Measurements from ENCODE around the gene CNRIP1. TPM values are rescaled to one million over a fixed set of nuclear protein-coding genes. Genes with fewer than 3 reads are reported as not detected.

The CNRIP1 gene
- total RNA-seq, 2 donors from 2014 or later = not detected

GRCh38 chr2:68279691-68280090 lies 40.1 kb downstream of the CNRIP1 start:
- Mint-ChIP-seq H3K36me3 (ENCODE audit: insufficient read depth in 2 of 2) (no peaks in the 10 kb centered on the region), H3K4me3 (no peak overlapping the region), H3K4me1 (ENCODE audit: low read depth) (no peaks in the 10 kb centered on the region), H3K9me3 (no peaks in the 10 kb centered on the region), H3K27ac (no peak overlapping the region), H3K27me3 (ENCODE audit: low read depth) (peaks cover 11% of the 10 kb centered on the region)
- DNase-seq (no peak), ATAC-seq (replicated peaks in 1 of 2) (no peak)

GRCh38 chr2:68278169-68278568 lies 41.6 kb downstream of the CNRIP1 start:
- DNase-seq (no peak), ATAC-seq (replicated peaks in 1 of 2) (no peak)
- Mint-ChIP-seq H3K9me3 (no peaks in the 10 kb centered on the region), H3K27me3 (ENCODE audit: low read depth) (peaks cover 11% of the 10 kb centered on the region), H3K36me3 (ENCODE audit: insufficient read depth in 2 of 2) (no peaks in the 10 kb centered on the region), H3K4me3 (no peak overlapping the region), H3K27ac (no peak overlapping the region), H3K4me1 (ENCODE audit: low read depth) (no peaks in the 10 kb centered on the region)

- no peak for ATAC-seq (replicated peaks in 1 of 2)
- no peaks in the 10 kb centered on the region for H3K9me3 Mint-ChIP-seq
- DNase-seq = no peak
- no peak overlapping the region for H3K4me3 Mint-ChIP-seq
- no peaks in the 10 kb centered on the region for H3K27me3 Mint-ChIP-seq (ENCODE audit: low read depth)
- H3K36me3 Mint-ChIP-seq (ENCODE audit: insufficient read depth in 2 of 2) = no peaks in the 10 kb centered on the region
- no peak overlapping the region for H3K27ac Mint-ChIP-seq
- H3K4me1 Mint-ChIP-seq (ENCODE audit: low read depth) = no peaks in the 10 kb centered on the region
These were observed 45.7 kb downstream of the CNRIP1 start for GRCh38 chr2:68274022-68274421.

- Mint-ChIP-seq H3K27ac (no peak overlapping the region), H3K4me3 (no peak overlapping the region), H3K4me1 (ENCODE audit: low read depth) (no peaks in the 10 kb centered on the region), H3K27me3 (ENCODE audit: low read depth) (no peaks in the 10 kb centered on the region), H3K36me3 (ENCODE audit: insufficient read depth in 2 of 2) (no peaks in the 10 kb centered on the region), H3K9me3 (no peaks in the 10 kb centered on the region)
- ATAC-seq (replicated peaks in 1 of 2) (no peak), DNase-seq (no peak)
These were observed 47.3 kb downstream of the CNRIP1 start for GRCh38 chr2:68272246-68272994.

- Mint-ChIP-seq H3K27ac (no peak overlapping the region), H3K4me1 (ENCODE audit: low read depth) (no peaks in the 10 kb centered on the region), H3K27me3 (ENCODE audit: low read depth) (no peaks in the 10 kb centered on the region), H3K36me3 (ENCODE audit: insufficient read depth in 2 of 2) (peaks cover 0 to 1% of the 10 kb centered on the region in 2 donors), H3K9me3 (no peaks in the 10 kb centered on the region), H3K4me3 (no peak overlapping the region)
- ATAC-seq (replicated peaks in 1 of 2) (no peak), DNase-seq (no peak)
These were observed 53.1 kb downstream of the CNRIP1 start for GRCh38 chr2:68266655-68267054.

GRCh38 chr2:68263632-68264031 lies 56.1 kb downstream of the CNRIP1 start:
- Mint-ChIP-seq H3K27me3 (ENCODE audit: low read depth) (no peaks in the 10 kb centered on the region), H3K9me3 (no peaks in the 10 kb centered on the region), H3K4me1 (ENCODE audit: low read depth) (no peaks in the 10 kb centered on the region), H3K36me3 (ENCODE audit: insufficient read depth in 2 of 2) (peaks cover 0 to 1% of the 10 kb centered on the region in 2 donors), H3K4me3 (no peak overlapping the region), H3K27ac (no peak overlapping the region)
- no peak for ATAC-seq (replicated peaks in 1 of 2)
- no peak for DNase-seq

GRCh38 chr2:68258851-68259250 lies 60.9 kb downstream of the CNRIP1 start:
- Mint-ChIP-seq H3K4me1 (ENCODE audit: low read depth) (peaks cover 24% of the 10 kb centered on the region), H3K27me3 (ENCODE audit: low read depth) (no peaks in the 10 kb centered on the region), H3K9me3 (no peaks in the 10 kb centered on the region), H3K36me3 (ENCODE audit: insufficient read depth in 2 of 2) (no peaks in the 10 kb centered on the region), H3K4me3 (no peak overlapping the region), H3K27ac (no peak overlapping the region)
- DNase-seq (no peak), ATAC-seq (replicated peaks in 1 of 2) (no peak)

- Mint-ChIP-seq H3K27me3 (ENCODE audit: low read depth) (no peaks in the 10 kb centered on the region), H3K9me3 (no peaks in the 10 kb centered on the region), H3K4me3 (peak overlapping the region in 1 of 2 donors; percentile 17), H3K36me3 (ENCODE audit: insufficient read depth in 2 of 2) (peaks cover 6% of the 10 kb centered on the region in 2 donors), H3K27ac (no peak overlapping the region), H3K4me1 (ENCODE audit: low read depth) (peaks cover 24% of the 10 kb centered on the region)
- ATAC-seq (replicated peaks in 1 of 2) (no peak), DNase-seq (no peak)
These were observed 63.7 kb downstream of the CNRIP1 start for GRCh38 chr2:68256093-68256450.

- H3K27me3 Mint-ChIP-seq (ENCODE audit: low read depth) = no peaks in the 10 kb centered on the region
- peak overlapping the region; percentile 86 for H3K27ac Mint-ChIP-seq
- no peaks in the 10 kb centered on the region for H3K9me3 Mint-ChIP-seq
- no peak for ATAC-seq (replicated peaks in 1 of 2)
- peaks cover 31% of the 10 kb centered on the region for H3K4me1 Mint-ChIP-seq (ENCODE audit: low read depth)
- H3K4me3 Mint-ChIP-seq = peak overlapping the region; percentile 89 to 96
- peak; percentile 20 to 23 for DNase-seq
- peaks cover 7 to 8% of the 10 kb centered on the region in 2 donors for H3K36me3 Mint-ChIP-seq (ENCODE audit: insufficient read depth in 2 of 2)
These were observed 66.3 kb downstream of the CNRIP1 start for GRCh38 chr2:68253219-68254068.

- H3K36me3 Mint-ChIP-seq (ENCODE audit: insufficient read depth in 2 of 2) = peaks cover 7 to 8% of the 10 kb centered on the region in 2 donors
- peak; percentile 86 to 88 for ATAC-seq (replicated peaks in 1 of 2)
These were observed 67.1 kb downstream of the CNRIP1 start, which contains the start of gene PPP3R1 for GRCh38 chr2:68252400-68253218. Gene PPP3R1, minus strand, starts transcription at chr2:68252532. Its CDS starts 405 bp downstream, at chr2:68252127.

GRCh38 chr2:68251855-68252399 lies 67.8 kb downstream of the CNRIP1 start:
- Mint-ChIP-seq H3K9me3 (no peaks in the 10 kb centered on the region), H3K36me3 (ENCODE audit: insufficient read depth in 2 of 2) (peaks cover 7 to 8% of the 10 kb centered on the region in 2 donors), H3K4me1 (ENCODE audit: low read depth) (peaks cover 31% of the 10 kb centered on the region), H3K27me3 (ENCODE audit: low read depth) (no peaks in the 10 kb centered on the region), H3K4me3 (peak overlapping the region; percentile 85 to 96), H3K27ac (peak overlapping the region; percentile 96)
- DNase-seq (peak; percentile 48 to 68), ATAC-seq (replicated peaks in 1 of 2) (peak; percentile 21 to 23)

More at GRCh38 chr2:68252400-68253218, 67.1 kb downstream of the CNRIP1 start, which contains the start of gene PPP3R1:
- Mint-ChIP-seq H3K4me1 (ENCODE audit: low read depth) (peaks cover 31% of the 10 kb centered on the region), H3K27ac (peak within 1 kb of the TSS; percentile 96), H3K9me3 (no peaks in the 10 kb centered on the region), H3K4me3 (peak within 1 kb of the TSS; percentile 93 to 96), H3K27me3 (ENCODE audit: low read depth) (no peaks in the 10 kb centered on the region)
- peak; percentile 96 for DNase-seq

GRCh38 chr2:68251187-68251854 lies 68.4 kb downstream of the CNRIP1 start:
- H3K9me3 Mint-ChIP-seq = no peaks in the 10 kb centered on the region
- H3K27ac Mint-ChIP-seq = peak overlapping the region; percentile 94
- peak; percentile 61 to 67 for ATAC-seq (replicated peaks in 1 of 2)
- H3K4me3 Mint-ChIP-seq = peak overlapping the region in 1 of 2 donors; percentile 93
- peaks cover 7 to 8% of the 10 kb centered on the region in 2 donors for H3K36me3 Mint-ChIP-seq (ENCODE audit: insufficient read depth in 2 of 2)
- peaks cover 31% of the 10 kb centered on the region for H3K4me1 Mint-ChIP-seq (ENCODE audit: low read depth)
- DNase-seq = peak; percentile 78 to 82
- H3K27me3 Mint-ChIP-seq (ENCODE audit: low read depth) = no peaks in the 10 kb centered on the region

Data from activated T-cell treated with anti-CD3 and anti-CD28 coated beads, Interleukin-2, amount 50 U/mL, for 72 hours (primary cell).